Aorta (tissue), 5 donors: ENCODE measurements around the gene MAPRE2. TPM values are rescaled to one million over a fixed set of nuclear protein-coding genes. Genes with fewer than 3 reads are reported as not detected.

ENCODE experiments used
- ATAC-seq: fragments of 200-7000 bp; cut with Tn5 transposase; one replicate; pipeline ENCODE4 v1.9.1; 2022; ENCODE audit warnings: moderate library complexity; ENCODE audit not compliant: low FRiP score
- DNase-seq, 2 donors: peaks; one replicate each; pipeline ENCODE4 v3.0.0-alpha.2; 2020
- H3K27ac ChIP-seq, 2 donors: one replicate each; pipeline ENCODE4 v1.5.1; 2013; ENCODE audit warnings: low read length in 2 of 2, mild to moderate bottlenecking in 2 of 2, moderate library complexity in 2 of 2, control low read depth in 1 of 2, inconsistent platforms in 1 of 2, low read depth in 1 of 2
- H3K27me3 ChIP-seq, 2 donors: one replicate each; pipeline ENCODE4 v1.6.1; 2013; ENCODE audit warnings: control low read depth in 1 of 2, low read length in 1 of 2, mild to moderate bottlenecking in 1 of 2, moderate library complexity in 1 of 2; ENCODE audit not compliant: insufficient read depth in 2 of 2, control insufficient read depth in 1 of 2
- H3K36me3 ChIP-seq, 2 donors: one replicate each; pipeline ENCODE4 v1.6.1; 2013; ENCODE audit warnings: control low read depth in 1 of 2, low read length in 1 of 2, mild to moderate bottlenecking in 1 of 2; ENCODE audit not compliant: insufficient read depth in 2 of 2, control insufficient read depth in 1 of 2
- H3K4me1 ChIP-seq, 2 donors: one replicate each; pipeline ENCODE4 v1.6.1; 2013; ENCODE audit warnings: low read length in 2 of 2, control low read depth in 1 of 2, mild to moderate bottlenecking in 1 of 2, moderate library complexity in 1 of 2; ENCODE audit not compliant: insufficient read depth in 2 of 2, control insufficient read depth in 1 of 2
- H3K4me3 ChIP-seq, 2 donors: one replicate each; pipeline ENCODE4 v1.5.1; 2013; ENCODE audit warnings: low read length in 2 of 2, control low read depth in 1 of 2, mild to moderate bottlenecking in 1 of 2
- H3K9me3 ChIP-seq: one replicate; pipeline ENCODE4 v1.6.1; 2013; ENCODE audit warnings: mild to moderate bottlenecking, low read length; ENCODE audit not compliant: control insufficient read depth
- WGBS, 2 donors: extraction: QIAGEN DNeasy Blood & Tissue Kit; methylation state at CpG; one replicate each; pipeline ENCODE4 v1.1.7; 2013; 5-methylcytosine and 5-hydroxymethylcytosine counted together
- intact Hi-C, 2 donors: fragments of 100-400 bp; cut with DNase I; formaldehyde crosslinking; loops; one replicate each; pipeline versions ENCODE4 v1.14.2 to v1.15.0; 2022
- polyA plus RNA-seq, 2 donors: library from polyadenylated mRNA; stranded (reverse); fragments of 200-250 nt; gene quantifications; one replicate each; pipeline ENCODE4 v1.2.3, GENCODE V29; 2013
- total RNA-seq, 2 donors: library from RNA; stranded (reverse); fragmentation: NEBNext Ultra II Directional; extraction: Animal tissue kit (Norgen Biotek cat#: 25700); gene quantifications; one replicate each; pipeline ENCODE4 v1.2.1, GENCODE V29; 2021
- donor health status: healthy with polysubstance abuse.
- donor health status: Bipolar disorder and iron deficiency.
- donor health status: DM: no; HTN: no; CAD: no.
- donor health status: DM: no; HTN: no; CAD: no.
- donor health status: DM: yes; HTN: yes; CAD: no.

MAPRE2 gene
- total and polyA plus RNA-seq, 4 donors = 22.5 to 71.9 (median 44.6) TPM

GRCh38 chr18:35183886-35184285 is 142.7 kb downstream of the MAPRE2 start:
- H3K36me3 ChIP-seq = no peaks in the 10 kb centered on the region
- no peak overlapping the region for H3K4me3 ChIP-seq
- H3K9me3 ChIP-seq = peaks cover 1% of the 10 kb centered on the region
- intact Hi-C loops = no loop called here
- no peak overlapping the region for H3K27ac ChIP-seq
- ATAC-seq (no peak), DNase-seq (no peak)
- 66 to 68% methylated on average over 5 of the region's 5 CpGs for WGBS, 2 donors
- H3K27me3 ChIP-seq = no peaks in the 10 kb centered on the region
- H3K4me1 ChIP-seq = no peaks in the 10 kb centered on the region

- no peak overlapping the region for H3K27ac ChIP-seq
- DNase-seq = no peak
- no peak overlapping the region for H3K4me3 ChIP-seq
- 78% methylated on average over 2 of the region's 2 CpGs for WGBS, 2 donors
- H3K36me3 ChIP-seq = no peaks in the 10 kb centered on the region
- intact Hi-C loops = no loop called here
- H3K27me3 ChIP-seq = no peaks in the 10 kb centered on the region
- H3K9me3 ChIP-seq = peaks cover 1% of the 10 kb centered on the region
- H3K4me1 ChIP-seq = no peaks in the 10 kb centered on the region
- ATAC-seq = no peak
Observed at GRCh38 chr18:35185771-35186170, 144.6 kb downstream of the MAPRE2 start.

GRCh38 chr18:35186291-35187034 is 145.2 kb downstream of the MAPRE2 start:
- intact Hi-C loops = no loop called here
- H3K36me3 ChIP-seq = no peaks in the 10 kb centered on the region
- H3K4me3 ChIP-seq = no peak overlapping the region
- H3K27me3 ChIP-seq = no peaks in the 10 kb centered on the region
- ATAC-seq (no peak), DNase-seq (no peak)
- no peak overlapping the region for H3K27ac ChIP-seq
- WGBS, 2 donors = 87 to 89% methylated on average over 6 of the region's 6 CpGs
- H3K9me3 ChIP-seq = peaks cover 1% of the 10 kb centered on the region
- H3K4me1 ChIP-seq = no peaks in the 10 kb centered on the region

- no peaks in the 10 kb centered on the region for H3K4me1 ChIP-seq
- no peaks in the 10 kb centered on the region for H3K36me3 ChIP-seq
- H3K4me3 ChIP-seq = no peak overlapping the region
- 4 to 6% methylated on average over 1 of the region's 1 CpG for WGBS, 2 donors
- H3K9me3 ChIP-seq = no peaks in the 10 kb centered on the region
- ATAC-seq = no peak
- H3K27ac ChIP-seq = no peak overlapping the region
- H3K27me3 ChIP-seq = no peaks in the 10 kb centered on the region
- no peak for DNase-seq
- intact Hi-C loops = no loop called here
Observed at GRCh38 chr18:35189510-35189909, 148.3 kb downstream of the MAPRE2 start.

GRCh38 chr18:35190948-35191697 is 149.9 kb downstream of the MAPRE2 start:
- Histone ChIP-seq H3K27ac (no peak overlapping the region), H3K36me3 (no peaks in the 10 kb centered on the region), H3K9me3 (no peaks in the 10 kb centered on the region), H3K27me3 (no peaks in the 10 kb centered on the region), H3K4me1 (no peaks in the 10 kb centered on the region), H3K4me3 (no peak overlapping the region)
- ATAC-seq (no peak), DNase-seq (no peak)
- intact Hi-C loops = no loop called here
- WGBS, 2 donors = 78 to 85% methylated on average over 4 of the region's 4 CpGs

GRCh38 chr18:35191698-35192025 is 150.4 kb downstream of the MAPRE2 start:
- H3K4me3 ChIP-seq = no peak overlapping the region
- DNase-seq = no peak
- H3K4me1 ChIP-seq = no peaks in the 10 kb centered on the region
- no peaks in the 10 kb centered on the region for H3K36me3 ChIP-seq
- H3K27ac ChIP-seq = no peak overlapping the region
- WGBS, 2 donors = 82 to 86% methylated on average over 5 of the region's 5 CpGs
- H3K9me3 ChIP-seq = no peaks in the 10 kb centered on the region
- intact Hi-C loops = no loop called here
- H3K27me3 ChIP-seq = no peaks in the 10 kb centered on the region
- ATAC-seq = no peak

- intact Hi-C loops = no loop called here
- DNase-seq (no peak), ATAC-seq (no peak)
- H3K4me3 ChIP-seq = no peak overlapping the region
- no peak overlapping the region for H3K27ac ChIP-seq
- H3K9me3 ChIP-seq = no peaks in the 10 kb centered on the region
- H3K27me3 ChIP-seq = no peaks in the 10 kb centered on the region
- no peaks in the 10 kb centered on the region for H3K36me3 ChIP-seq
- H3K4me1 ChIP-seq = no peaks in the 10 kb centered on the region
- WGBS, 2 donors = 92 to 94% methylated on average over 4 of the region's 4 CpGs
Observed at GRCh38 chr18:35192415-35192814, 151.2 kb downstream of the MAPRE2 start.
